H1 (cell line): ENCODE data around the gene EML5. TPM values are rescaled to one million over a fixed set of nuclear protein-coding genes. Genes with fewer than 3 reads are reported as not detected.

Source experiments
- CHD7 ChIP-seq: fragments of 300-600 bp; sonication (generic); IDR thresholded peaks from 2 replicates; pipeline ENCODE4 v1.7.1; 2012; ENCODE audit warnings: low read length, moderate library complexity, mild to moderate bottlenecking, inconsistent platforms; ENCODE audit not compliant: insufficient replicate concordance
- CTCF ChIP-seq, 3 experiments: IDR thresholded peaks; 1 replicate in 2 of 3; 2 replicates in 1 of 3; pipeline versions ENCODE4 v1.5.1 to v1.6.1; 2011; ENCODE audit warnings: low read length in 3 of 3, mild to moderate bottlenecking in 3 of 3, inconsistent platforms in 2 of 3, low read depth in 1 of 3, moderate library complexity in 1 of 3; ENCODE audit not compliant: insufficient read depth in 1 of 3; ENCODE audit errors: control extremely low read depth in 1 of 3
- E2F6 ChIP-seq: IDR thresholded peaks from 2 replicates; pipeline ENCODE4 v1.6.1; 2012; ENCODE audit warnings: inconsistent platforms
- RAD21 ChIP-seq, 2 experiments: IDR thresholded peaks in 1 of 2; conservative IDR thresholded peaks in 1 of 2; 2 replicates each; pipeline ENCODE4 v1.6.1; 2011; ENCODE audit warnings: low read depth in 2 of 2, low read length in 2 of 2, improper control_type of control experiment in 1 of 2, inconsistent platforms in 1 of 2, mild to moderate bottlenecking in 1 of 2, moderate library complexity in 1 of 2
- SIRT6 ChIP-seq: IDR thresholded peaks from one replicate; pipeline ENCODE4 v1.7.1; 2012; ENCODE audit warnings: low read length, inconsistent platforms
- polyA plus RNA-seq, 7 experiments: library from polyadenylated mRNA; depleted of rRNA in 3 of 7; stranded (reverse) in 5 of 7; unstranded in 2 of 7; fragments of >200 nt in 5 of 7; fragments of 200-250 nt in 2 of 7; gene quantifications; 1 replicate in 5 of 7; 2 replicates in 1 of 7; 4 replicates in 1 of 7; pipeline versions ENCODE4 v1.2.1 to v1.2.3, GENCODE V29; 2011 to 2013; ENCODE audit warnings: missing spikeins in 2 of 7, mixed read lengths in 2 of 7
- total RNA-seq: library from RNA; stranded (reverse); fragmentation: NEBNext Ultra II Directional; extraction: Animal tissue kit (Norgen Biotek cat#: 25700); gene quantifications from 2 replicates; pipeline ENCODE4 v1.2.1, GENCODE V29; 2021

Gene EML5
- total and polyA plus RNA-seq, 2 of the 8 experiments (the other 6 are each of a cell fraction or from before 2014, with no cell fraction given) = 0.39 to 0.88 TPM

- TF ChIP-seq CHD7 (no peak), E2F6 (no peak), CTCF (IDR thresholded peaks at IDR 0.05; ENCODE audit: control extremely low read depth in 1 of 3, insufficient read depth in 1 of 3, low read depth in 1 of 3, low read length in 3 of 3) (peak; percentile 24 to 86 (median 85)), SIRT6 (no peak), RAD21 (IDR thresholded peaks at IDR 0.05 in 1 of 2, conservative IDR thresholded peaks at IDR 0.05 in 1 of 2; ENCODE audit: low read depth in 2 of 2, low read length in 2 of 2) (peak; percentile 92 to 94)
These were observed 125.0 kb downstream of the EML5 start (continued) for GRCh38 chr14:88667555-88668273.
